NCI-H2107 treated with DMSO at 0.1 percent for 48 hours (cell line): ENCODE data around the gene ENPP6.

Experiments used
- DNase-seq: peaks from one replicate; lab custom pipeline; 2025; ENCODE audit not compliant: unreplicated experiment; lab: John Stamatoyannopoulos, UW

ENPP6 gene

DNA sequence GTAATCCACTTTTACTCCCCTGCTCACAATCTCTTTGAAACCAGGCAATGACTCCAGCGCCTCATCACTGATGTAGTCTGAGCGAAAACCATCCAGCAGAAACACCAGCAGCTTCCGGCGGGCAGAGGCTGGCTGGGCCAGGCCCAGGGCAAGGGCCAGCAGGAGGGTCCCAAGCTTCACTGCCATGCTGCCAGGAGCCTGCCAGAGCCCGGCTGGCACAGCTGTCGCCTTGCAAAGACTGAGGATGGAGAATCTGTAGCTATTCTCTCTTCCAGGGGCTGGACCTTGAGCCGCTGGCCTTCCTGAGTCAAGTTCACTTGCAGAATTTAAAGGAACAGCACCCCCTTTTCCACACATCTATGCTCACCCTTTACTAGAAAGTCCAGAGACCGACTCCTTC lies at the start of gene ENPP6:
TSS of gene ENPP6 (minus strand) at position 240 of the 400 bp plus-strand sequence. CDS start at position 186, 54 bp downstream.
- DNase-seq, result no peak

DNA sequence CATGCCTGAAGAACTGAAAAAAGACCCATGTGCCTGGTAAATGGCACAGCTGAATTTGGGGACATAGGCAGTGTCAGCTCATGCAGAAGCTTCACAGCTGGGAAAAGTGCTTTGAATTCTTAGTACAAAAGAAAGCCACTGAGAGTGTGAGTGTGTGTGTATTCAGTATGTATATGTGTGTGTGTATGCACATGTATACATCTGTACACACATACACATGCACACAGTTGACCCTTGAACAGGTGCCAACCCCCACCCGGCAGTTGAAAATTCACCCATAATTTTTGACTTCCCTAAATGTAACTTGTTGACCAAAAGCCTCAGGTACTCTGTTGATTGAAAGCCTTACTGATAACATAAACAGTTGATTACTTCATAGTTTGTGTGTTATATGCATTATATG lies 49.5 kb upstream of the ENPP6 start:
- no peak for DNase-seq

DNA sequence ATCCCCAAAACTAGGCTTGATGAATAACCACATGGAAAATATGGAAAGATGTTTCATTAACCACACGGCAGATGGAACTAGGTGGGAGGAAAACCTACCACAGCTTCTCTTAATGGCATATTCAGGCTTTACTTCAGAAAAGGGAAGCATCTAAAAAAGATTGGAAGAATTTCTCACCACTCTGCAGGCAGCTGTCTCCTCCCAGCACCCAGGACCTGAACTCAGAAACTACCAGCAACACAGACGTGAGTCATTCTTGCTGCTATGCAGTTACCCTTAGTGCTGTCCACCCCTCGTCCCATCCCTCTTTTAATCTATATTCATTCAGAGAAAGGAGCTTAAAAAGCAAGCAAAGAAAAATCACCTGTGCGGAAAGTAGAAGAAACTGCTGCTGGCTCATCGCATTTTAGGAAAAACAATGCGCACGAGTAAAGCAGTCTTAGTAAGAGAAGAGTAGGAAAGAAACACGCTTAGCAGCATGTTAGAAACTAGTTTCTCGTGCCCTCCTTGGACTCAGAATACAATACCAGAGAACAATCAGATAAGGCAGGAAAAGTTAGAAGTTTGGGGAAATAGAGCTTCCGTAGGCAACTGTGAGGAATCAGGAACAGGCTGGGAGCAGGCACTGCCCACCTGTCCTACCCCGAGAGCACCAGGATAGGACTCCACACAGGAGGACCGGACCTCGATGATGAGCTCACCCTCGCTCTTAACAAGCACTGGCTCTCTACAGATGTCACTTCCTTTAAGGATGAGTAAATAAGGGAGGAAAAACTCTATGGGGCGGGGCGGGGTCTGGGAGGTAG lies 48.1 kb upstream of the ENPP6 start:
- no peak for DNase-seq

DNA sequence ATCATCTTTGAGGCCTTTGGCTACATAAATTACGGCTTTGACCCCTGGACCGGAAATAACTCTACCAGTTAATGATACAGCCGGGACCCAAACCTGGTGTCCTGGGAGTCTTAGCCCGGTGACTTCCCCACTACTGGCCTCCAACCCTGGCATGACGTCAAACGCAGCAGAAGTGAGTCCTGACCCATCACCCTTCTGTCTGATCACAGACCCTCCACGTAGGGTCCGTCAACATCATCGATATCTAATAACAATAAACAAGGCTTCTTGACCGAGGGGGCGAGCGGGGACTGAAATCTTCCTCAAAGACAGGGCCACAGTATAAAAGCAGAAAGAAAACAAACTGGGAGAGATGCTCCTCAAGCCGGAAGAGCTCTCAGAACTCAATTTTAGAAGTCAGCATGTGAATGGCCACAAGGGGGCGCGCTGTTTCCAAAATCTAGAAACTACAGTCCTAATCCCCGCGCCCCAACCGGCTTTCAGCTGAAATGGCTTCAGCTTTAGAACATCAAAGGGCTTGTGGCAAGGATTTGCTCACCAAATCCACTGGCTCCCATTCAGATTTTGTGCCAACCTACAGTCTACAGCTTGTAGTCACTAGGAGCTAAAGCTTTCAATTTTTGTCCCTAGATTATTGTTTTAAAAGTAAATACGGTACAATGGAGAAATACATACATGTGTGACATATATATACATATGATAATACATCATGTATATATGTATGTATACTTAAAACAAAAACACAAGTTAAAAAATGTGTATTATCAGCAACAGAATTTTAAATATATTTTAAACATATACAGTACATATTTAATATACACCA lies 46.4 kb upstream of the ENPP6 start:
- peak; percentile 83 for DNase-seq

DNA sequence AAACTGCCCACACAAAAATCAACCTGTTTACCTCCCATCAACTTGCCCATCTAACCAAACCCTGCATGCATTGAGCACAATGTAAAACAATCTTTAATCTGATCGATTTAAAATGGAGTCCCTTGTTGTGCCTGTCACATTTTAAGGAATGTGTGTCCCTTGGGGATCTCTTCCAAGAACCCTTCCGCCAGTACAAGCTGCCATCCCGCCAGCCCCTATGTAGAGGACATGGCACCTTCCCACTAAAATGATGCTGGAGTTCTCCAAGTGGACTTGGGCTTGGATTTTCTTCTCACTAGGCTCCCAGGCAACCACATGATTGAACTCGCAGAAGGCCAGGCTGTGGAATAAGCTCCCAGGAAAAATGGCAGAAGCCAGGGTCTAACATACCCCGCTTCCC lies 45.8 kb upstream of the ENPP6 start:
- no peak for DNase-seq

DNA sequence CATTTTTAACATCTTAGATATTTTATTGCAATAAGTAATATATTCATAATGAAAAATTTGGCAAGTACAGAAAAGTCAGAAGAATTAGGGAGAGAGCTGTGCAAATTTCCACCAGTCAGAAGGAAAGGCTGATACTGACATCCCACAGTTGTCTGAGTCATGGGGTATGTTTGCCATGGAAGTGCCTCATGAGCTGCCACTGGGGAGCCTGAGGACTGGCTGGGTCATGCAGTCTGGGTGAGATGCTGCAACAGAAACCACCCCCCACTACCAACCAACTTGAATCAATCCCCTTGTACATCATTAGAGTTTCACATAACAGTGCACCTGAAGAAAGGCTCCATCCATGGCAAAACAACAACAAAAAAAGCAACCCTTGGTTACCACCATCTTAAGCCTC lies 45.2 kb upstream of the ENPP6 start:
- no peak for DNase-seq

DNA sequence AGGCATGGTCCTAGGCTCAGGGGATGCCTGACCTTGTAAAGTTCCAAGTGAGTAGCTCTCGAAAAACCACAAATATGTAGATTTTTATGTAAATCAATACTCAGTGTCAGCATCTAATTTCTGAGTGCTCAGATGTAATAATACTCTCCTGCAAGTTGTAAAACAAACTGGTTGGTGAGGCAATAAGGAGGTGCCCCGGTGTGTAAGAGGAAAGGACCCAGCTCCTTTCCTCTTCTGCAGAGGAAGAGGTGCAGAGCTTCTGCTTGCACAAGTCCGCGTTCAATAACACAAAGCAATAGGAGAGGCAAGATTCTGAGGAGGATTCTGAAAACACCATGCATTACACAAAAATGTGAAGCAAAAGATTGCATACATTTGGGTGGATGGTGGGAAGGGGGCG lies 43.6 kb upstream of the ENPP6 start:
- no peak for DNase-seq

DNA sequence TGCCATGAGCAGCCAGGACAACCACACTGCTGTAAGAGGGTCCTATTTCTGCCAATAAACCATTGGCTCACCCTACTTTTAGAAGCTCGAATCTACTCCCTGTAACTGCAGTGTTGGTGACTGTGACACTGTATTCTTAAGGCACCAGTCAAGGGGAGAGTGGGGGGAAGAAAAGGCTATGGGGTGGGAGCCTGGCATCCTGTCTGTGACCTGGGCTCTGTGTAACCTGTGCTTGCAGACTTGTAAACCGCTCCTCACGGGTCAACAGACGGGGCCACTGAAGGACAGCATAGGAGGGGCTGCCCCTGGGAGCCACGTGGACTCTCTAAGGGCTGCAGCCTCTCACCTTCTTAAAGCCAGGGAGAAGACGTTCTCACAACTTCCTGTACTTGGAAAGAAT lies 42.2 kb upstream of the ENPP6 start:
- DNase-seq, result no peak

DNA sequence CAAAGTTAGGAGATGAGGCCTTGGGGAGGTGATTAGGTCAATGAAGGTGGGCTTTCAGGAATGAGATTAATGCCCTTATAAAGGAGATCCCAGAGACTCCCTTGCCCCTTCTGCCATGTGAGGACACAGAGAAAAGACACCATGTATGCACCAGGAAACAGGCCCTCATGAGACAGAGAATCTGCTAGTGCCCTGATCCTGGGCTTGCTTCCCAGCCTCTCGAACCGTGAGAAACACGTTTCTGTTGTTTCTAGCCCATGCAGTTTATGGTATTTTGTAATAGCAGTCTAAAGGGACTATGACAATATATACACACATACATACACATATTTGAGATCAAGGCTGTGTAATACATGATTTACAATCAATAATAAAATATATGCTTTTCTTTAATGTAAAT lies 41.4 kb upstream of the ENPP6 start:
- DNase-seq, result no peak

DNA sequence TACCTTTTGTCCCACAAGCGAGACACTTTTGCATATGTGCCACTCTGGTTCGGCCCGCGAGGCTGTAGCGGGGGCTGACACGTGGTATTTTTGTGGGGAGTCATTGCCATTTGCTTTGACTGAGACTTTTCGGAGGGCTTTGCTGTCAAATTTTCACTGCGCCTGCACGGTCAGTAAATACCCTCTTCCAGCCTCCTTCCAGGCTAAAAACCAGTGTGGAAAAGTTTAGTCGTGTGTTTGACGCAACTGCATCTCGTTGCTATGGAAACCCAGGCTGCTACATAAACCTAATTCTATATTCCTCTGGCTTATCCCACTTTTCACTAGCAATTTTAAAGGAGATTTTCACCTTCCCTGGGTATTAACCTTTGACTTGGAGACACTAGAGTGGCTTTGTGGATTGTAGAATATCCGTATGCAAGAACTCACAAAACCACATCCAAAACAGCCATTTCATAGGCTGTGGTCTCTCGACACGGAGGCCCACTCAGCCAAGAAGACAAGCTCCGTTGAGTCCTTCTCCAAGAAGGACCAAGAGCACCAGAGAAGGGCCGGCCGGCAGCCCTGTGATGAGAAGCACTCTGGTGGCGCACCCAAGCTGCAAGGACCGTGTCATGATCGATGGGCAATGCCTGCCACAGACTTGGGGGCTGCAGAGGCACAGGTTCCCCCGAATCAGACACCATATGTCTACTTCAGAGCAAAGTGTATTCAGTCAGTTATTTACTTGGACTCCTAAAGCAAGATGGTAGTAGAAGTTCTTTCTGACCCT lies 38.4 kb upstream of the ENPP6 start:
- DNase-seq, result no peak

DNA sequence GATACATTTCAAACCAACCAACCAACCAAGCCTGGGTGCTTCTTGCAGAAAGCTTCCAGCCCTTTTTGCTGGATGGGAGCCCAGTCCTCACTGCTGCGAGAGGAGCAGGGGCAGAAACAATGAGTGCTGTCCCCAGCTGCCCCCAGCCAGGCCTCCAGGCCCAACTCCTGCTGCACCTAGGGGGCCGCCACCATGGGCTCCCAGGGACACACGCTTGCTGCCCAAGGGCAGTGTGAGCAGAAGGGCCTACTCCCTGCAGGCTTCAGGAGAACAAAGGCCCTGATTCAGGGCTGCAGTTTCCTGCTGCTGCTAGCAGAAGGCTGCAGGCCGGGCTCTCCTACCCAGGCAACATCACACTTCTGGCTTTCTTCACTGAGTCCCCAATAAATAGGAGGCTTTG lies 37.7 kb upstream of the ENPP6 start:
- DNase-seq, result no peak

DNA sequence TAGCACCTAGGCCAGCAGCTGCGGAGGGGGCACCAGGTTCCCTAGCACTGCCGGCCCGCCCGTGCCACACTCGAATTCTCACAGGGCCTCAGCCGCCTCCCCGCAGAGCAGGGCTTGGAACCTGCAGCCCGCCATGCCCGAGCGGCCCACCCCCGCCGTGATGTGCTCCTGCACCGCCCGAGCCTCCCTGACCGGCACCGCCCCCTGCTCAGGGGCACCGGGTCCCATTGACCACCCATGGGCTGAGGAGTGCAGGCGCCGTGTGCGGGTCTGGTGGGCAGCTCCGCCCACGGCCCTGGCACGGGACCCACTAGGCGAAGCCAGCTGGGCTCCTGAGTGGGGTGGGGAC lies 35.4 kb upstream of the ENPP6 start:
- no peak for DNase-seq

DNA sequence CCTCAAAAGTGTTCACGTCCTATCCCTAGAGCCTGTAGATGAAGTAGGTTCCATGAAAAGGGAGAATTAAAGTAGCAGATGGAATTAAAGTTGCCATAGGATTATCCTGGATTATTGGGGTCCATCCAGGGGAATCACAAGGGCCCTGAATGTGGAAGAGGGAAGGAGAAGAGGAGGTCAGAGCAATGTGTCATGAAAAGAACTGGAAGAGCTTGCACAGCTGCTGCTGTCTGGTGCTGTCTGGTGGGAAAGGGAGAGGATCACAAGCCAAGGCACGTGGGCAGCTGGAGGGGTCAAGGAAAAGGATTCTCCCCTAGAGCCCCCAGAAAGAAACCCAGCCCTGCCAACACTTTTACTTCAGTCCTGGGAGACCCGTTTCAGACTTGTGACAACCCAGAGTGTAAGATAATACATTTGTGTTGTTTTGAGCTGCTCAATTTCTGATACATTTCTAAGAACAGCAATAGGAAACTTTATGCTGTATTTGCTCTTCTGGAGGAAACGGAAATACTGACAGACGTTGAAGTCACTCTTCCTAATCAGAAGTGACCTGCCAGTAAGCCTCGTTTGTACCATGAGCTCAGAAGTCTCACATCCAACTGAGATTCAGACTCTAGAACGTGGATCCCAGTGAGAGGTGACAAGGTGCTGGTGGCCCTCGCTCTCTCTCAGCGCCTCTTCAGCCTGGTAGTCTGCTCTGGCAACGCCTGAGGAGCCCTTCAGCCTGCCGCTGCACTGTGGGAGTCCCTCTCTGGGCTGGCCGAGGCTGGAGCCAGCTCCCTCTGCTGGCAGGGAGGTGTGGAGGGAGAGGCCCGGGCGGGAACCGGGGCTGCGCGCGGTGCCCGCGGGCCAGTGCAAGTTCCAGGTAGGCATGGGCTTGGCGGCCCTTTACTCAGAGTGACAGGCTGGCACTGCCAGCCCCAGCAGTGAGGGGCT lies 34.7 kb upstream of the ENPP6 start:
- no peak for DNase-seq

DNA sequence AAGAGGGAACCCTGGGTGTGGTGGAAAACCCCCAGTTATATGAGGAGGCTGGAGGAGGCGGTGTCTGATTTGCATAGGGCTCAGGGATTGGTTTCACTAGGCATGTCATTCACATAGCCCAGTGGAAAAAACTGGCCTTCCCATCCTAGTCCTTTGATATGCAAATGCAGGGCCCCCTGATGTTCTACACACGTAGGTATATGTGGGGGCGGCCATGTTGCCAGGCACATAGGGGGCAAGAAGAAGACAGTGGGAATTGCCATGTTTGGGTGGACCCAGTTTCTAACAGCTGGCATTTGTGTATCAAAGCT lies 34.0 kb upstream of the ENPP6 start:
- no peak for DNase-seq

DNA sequence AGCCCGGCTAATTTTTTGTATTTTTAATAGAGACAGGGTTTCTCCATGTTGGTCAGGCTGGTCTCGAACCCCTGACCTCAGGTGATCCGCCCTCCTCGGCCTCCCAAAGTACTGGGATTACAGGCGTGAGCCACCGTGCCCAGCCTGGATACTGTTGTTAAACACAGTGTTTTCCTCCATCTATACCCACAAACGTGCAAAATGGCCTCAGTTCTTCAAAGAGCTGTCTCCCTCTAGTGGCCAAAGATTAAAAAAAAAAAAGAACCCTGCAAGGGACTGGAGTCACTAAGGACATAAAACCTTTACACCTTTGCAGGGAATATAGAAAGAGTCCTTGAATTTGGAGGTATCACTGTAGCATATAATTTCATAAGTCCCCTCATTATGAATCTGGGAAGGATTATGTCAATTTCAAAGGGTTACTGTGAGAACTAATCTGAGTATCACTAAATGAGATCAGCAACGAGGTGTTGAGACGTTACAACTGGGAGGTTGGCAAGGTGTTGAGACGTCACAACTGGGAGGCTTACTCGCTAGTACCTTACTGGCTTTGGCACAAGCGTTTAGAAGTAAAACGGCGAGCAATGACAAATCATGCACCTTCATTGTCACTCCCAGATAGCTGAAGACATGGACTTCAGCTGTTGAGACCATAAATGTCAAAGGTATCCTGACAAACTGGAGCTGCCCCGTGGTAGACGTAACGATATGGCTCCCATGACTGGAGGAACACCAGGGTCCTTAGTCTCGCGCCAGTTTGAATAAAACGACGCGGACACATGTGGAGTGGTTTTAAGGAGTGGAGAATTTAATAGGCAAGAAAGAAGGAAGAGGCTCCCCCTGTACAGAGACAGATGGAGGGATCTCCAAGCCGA lies 33.4 kb upstream of the ENPP6 start:
- peak; percentile 35 for DNase-seq

DNA sequence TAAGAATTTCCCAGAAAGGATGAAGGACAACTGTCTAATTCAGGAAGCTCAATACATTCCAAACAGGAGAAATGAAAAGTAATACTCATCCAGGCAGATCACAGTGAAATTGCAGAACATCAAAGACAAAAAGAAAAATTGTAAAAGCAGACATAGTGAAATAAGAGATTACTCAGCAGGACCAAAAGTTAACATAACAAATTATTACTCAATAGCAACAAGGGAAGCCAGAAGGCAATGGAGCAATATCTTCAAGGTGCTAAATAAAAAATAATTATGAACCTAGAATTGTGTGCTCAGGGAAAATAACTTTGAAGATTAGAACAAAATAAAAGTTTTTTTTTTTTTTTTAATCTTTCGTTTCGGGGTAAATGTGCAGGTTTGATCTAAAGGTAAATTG lies 30.5 kb upstream of the ENPP6 start:
- DNase-seq, result no peak

DNA sequence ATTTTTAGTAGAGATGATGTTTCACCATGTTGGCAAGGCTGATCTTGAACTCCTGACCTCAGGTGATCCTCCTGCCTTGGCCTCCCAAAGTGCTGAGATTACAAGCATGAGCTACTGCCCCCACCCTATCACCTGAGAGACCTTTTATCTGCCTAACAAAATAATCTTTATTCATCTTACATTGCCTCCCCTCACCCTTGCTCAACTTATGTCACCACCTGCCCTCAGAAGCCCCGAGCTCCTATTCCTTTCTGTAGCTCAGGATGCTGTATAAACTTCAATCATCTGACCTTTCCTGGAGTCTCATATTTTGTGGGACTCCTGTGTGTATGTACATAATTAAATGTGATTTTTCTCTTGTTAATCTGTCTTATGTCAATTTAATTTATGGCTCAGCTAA lies 29.7 kb upstream of the ENPP6 start:
- no peak for DNase-seq

DNA sequence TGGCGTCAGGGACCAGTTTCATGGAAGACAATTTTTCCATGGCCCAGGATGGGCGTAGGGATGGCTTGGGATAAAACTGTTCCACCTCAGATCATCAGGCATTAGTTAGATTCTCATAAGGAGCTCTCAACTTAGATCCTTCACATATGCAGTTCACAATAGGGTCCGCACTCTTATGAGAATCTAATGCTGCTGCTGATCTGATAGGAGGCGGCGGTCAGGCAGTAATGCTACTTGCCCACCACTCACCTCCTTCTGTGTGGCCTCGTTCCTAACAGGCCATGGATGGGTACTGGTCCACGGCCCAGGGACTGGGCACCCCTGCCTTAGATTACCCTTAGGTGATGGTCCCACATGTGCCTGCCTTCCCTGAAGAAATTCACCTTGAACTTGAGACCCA lies 28.8 kb upstream of the ENPP6 start:
- DNase-seq, result no peak

DNA sequence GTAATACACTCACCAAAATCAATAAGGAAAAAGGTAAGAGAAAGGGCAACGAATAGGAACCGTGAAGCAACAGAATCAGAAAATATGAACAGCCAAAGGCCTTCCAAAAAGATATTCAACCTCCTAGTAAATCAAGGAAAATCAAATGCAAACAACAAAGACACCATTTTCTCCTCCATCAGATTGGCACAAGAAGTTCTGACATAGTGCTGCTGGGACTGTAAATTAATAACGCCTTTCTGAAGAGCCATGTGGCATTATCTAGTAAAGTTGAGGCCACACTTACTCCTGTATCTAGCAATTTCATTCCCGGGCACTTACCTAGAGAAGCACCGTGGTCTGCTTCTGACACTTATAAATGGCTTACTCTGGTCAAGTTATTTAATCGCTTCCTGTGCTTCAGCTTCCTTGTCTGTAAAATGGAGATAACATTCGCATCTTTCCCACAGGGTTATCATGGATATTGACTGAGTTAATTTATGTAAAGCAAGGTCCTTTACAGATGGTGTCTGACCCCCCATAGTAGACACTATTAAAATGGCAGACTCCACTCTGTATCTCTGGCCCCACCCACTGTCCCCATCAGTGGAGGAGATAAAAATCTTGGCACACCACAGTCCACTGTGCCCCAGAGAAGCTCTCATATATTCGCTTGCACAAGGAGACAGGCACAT lies 20.5 kb upstream of the ENPP6 start:
- DNase-seq, result no peak
